ENCODE data around the gene WNT5B.
A peak's percentile ranks its signal among the peaks of the same experiment; 100 is the strongest.

The WNT5B gene

GRCh38 chr12:1635301-1636095 lies 6.5 kb downstream of the WNT5B start:
- no peaks in the 10 kb centered on the region for H3F3A ChIP-seq (ENCODE audit: low read depth)

GRCh38 chr12:1638203-1638602 lies 9.2 kb downstream of the WNT5B start:
- Histone ChIP-seq H3K4me2 (ENCODE audit: low read depth, low read length, poor library complexity, severe bottlenecking) (no peak overlapping the region), H3K4me3 (ENCODE audit: low read length, poor library complexity, severe bottlenecking) (no peak overlapping the region), H3K9me3 (ENCODE audit: insufficient read depth, low read depth, low read length) (no peaks in the 10 kb centered on the region), H2AFZ (ENCODE audit: low read length) (no peak overlapping the region), H3F3A (ENCODE audit: low read depth) (no peaks in the 10 kb centered on the region), H3K36me3 (ENCODE audit: insufficient read depth, low read length) (no peaks in the 10 kb centered on the region), H3K4me1 (ENCODE audit: insufficient read depth, low read length, poor library complexity, severe bottlenecking) (no peaks in the 10 kb centered on the region), H3K9me2 (replicated peaks; ENCODE audit: low read depth, low read length) (no peaks in the 10 kb centered on the region), H3K9ac (ENCODE audit: low read depth, low read length, poor library complexity, severe bottlenecking) (no peak overlapping the region), H3K27me3 (ENCODE audit: insufficient read depth, low read length, poor library complexity, severe bottlenecking) (no peaks in the 10 kb centered on the region), H3K79me2 (ENCODE audit: insufficient read depth, low read length) (no peaks in the 10 kb centered on the region), H4K20me1 (ENCODE audit: insufficient read depth, low read length, poor library complexity, severe bottlenecking) (no peaks in the 10 kb centered on the region)
- TF ChIP-seq EZH2phosphoT487 (IDR thresholded peaks at IDR 0.05; ENCODE audit: borderline replicate concordance) (no peak), CTCF (conservative IDR thresholded peaks at IDR 0.05; ENCODE audit: low read length) (no peak)

More at GRCh38 chr12:1635301-1636095, 6.5 kb downstream of the WNT5B start:
- Histone ChIP-seq H2AFZ (ENCODE audit: low read length) (peak overlapping the region; percentile 17; the same call in 1 of the 2 replicates), H3K4me3 (ENCODE audit: low read length, poor library complexity, severe bottlenecking) (no peak overlapping the region), H3K79me2 (ENCODE audit: insufficient read depth, low read length) (no peaks in the 10 kb centered on the region), H3K9ac (ENCODE audit: low read depth, low read length, poor library complexity, severe bottlenecking) (no peak overlapping the region), H4K20me1 (ENCODE audit: insufficient read depth, low read length, poor library complexity, severe bottlenecking) (no peaks in the 10 kb centered on the region), H3K9me2 (replicated peaks; ENCODE audit: low read depth, low read length) (no peaks in the 10 kb centered on the region), H3K9me3 (ENCODE audit: insufficient read depth, low read depth, low read length) (no peaks in the 10 kb centered on the region), H3K4me1 (ENCODE audit: insufficient read depth, low read length, poor library complexity, severe bottlenecking) (peaks cover 4% of the 10 kb centered on the region), H3K4me2 (ENCODE audit: low read depth, low read length, poor library complexity, severe bottlenecking) (no peak overlapping the region), H3K36me3 (ENCODE audit: insufficient read depth, low read length) (no peaks in the 10 kb centered on the region), H3K27me3 (ENCODE audit: insufficient read depth, low read length, poor library complexity, severe bottlenecking) (peaks cover under 1% of the 10 kb centered on the region)
- TF ChIP-seq EZH2phosphoT487 (IDR thresholded peaks at IDR 0.05; ENCODE audit: borderline replicate concordance), result no peak
- TF ChIP-seq CTCF (conservative IDR thresholded peaks at IDR 0.05; ENCODE audit: low read length), result no peak

- TF ChIP-seq EZH2phosphoT487 (IDR thresholded peaks at IDR 0.05; ENCODE audit: borderline replicate concordance), result no peak
- no peak for TF ChIP-seq CTCF (conservative IDR thresholded peaks at IDR 0.05; ENCODE audit: low read length)
- Histone ChIP-seq H2AFZ (ENCODE audit: low read length) (no peak overlapping the region), H3K4me3 (ENCODE audit: low read length, poor library complexity, severe bottlenecking) (no peak overlapping the region), H4K20me1 (ENCODE audit: insufficient read depth, low read length, poor library complexity, severe bottlenecking) (no peaks in the 10 kb centered on the region), H3K36me3 (ENCODE audit: insufficient read depth, low read length) (no peaks in the 10 kb centered on the region), H3K79me2 (ENCODE audit: insufficient read depth, low read length) (no peaks in the 10 kb centered on the region), H3K4me2 (ENCODE audit: low read depth, low read length, poor library complexity, severe bottlenecking) (no peak overlapping the region), H3K9me2 (replicated peaks; ENCODE audit: low read depth, low read length) (no peaks in the 10 kb centered on the region), H3K9me3 (ENCODE audit: insufficient read depth, low read depth, low read length) (no peaks in the 10 kb centered on the region), H3K27me3 (ENCODE audit: insufficient read depth, low read length, poor library complexity, severe bottlenecking) (no peaks in the 10 kb centered on the region), H3F3A (ENCODE audit: low read depth) (no peaks in the 10 kb centered on the region), H3K4me1 (ENCODE audit: insufficient read depth, low read length, poor library complexity, severe bottlenecking) (no peaks in the 10 kb centered on the region), H3K9ac (ENCODE audit: low read depth, low read length, poor library complexity, severe bottlenecking) (no peak overlapping the region)
Measured at GRCh38 chr12:1639538-1639937, 10.5 kb downstream of the WNT5B start.

Data from Loucy (cell line).